GM12878 (cell line): ENCODE data around the gene TARM1.
"Not testable (repeated sequence)": the region's sequence is repeated elsewhere in the genome, so short reads cannot be mapped to it uniquely, and the experiment has no call there.

Experiments
- CREM ChIP-seq: IDR thresholded peaks from 2 replicates; pipeline ENCODE4 v1.6.1; 2014; ENCODE audit warnings: antibody characterized with exemption, low read depth
- EP300 ChIP-seq, 2 experiments: fragments of 150-350 bp in 1 of 2; IDR thresholded peaks; 2 replicates each; pipeline ENCODE4 v1.6.1; 2011 to 2012; ENCODE audit warnings: low read depth in 2 of 2, low read length in 2 of 2, borderline replicate concordance in 1 of 2, improper control_type of control experiment in 1 of 2, inconsistent platforms in 1 of 2; ENCODE audit not compliant: control insufficient read depth in 1 of 2
- ETV6 ChIP-seq, 2 experiments: fragments of 450-650 bp in 1 of 2; IDR thresholded peaks in 1 of 2; conservative IDR thresholded peaks in 1 of 2; 2 replicates each; pipeline ENCODE4 v1.6.1; 2014; ENCODE audit warnings: antibody characterized with exemption in 1 of 2, borderline replicate concordance in 1 of 2, low read depth in 1 of 2, mild to moderate bottlenecking in 1 of 2, moderate library complexity in 1 of 2
- EZH2 ChIP-seq: IDR thresholded peaks from 2 replicates; pipeline ENCODE4 v1.6.1; 2012; ENCODE audit warnings: low read depth, mild to moderate bottlenecking, control low read depth, inconsistent platforms, low read length, borderline replicate concordance; ENCODE audit not compliant: control insufficient read depth
- MYB ChIP-seq: fragments of 150-350 bp; IDR thresholded peaks from 2 replicates; pipeline ENCODE4 v1.6.1; 2014; ENCODE audit warnings: mild to moderate bottlenecking, low read depth, low read length, borderline replicate concordance
- POLR2AphosphoS2 ChIP-seq: IDR thresholded peaks from 2 replicates; pipeline ENCODE4 v1.6.1; 2011; ENCODE audit warnings: low read depth, mild to moderate bottlenecking, low read length, improper control_type of control experiment, moderate library complexity
- POLR2AphosphoS5 ChIP-seq: IDR thresholded peaks from 2 replicates; pipeline ENCODE4 v1.6.1; 2011; ENCODE audit warnings: mild to moderate bottlenecking, low read length, inconsistent platforms
- ZNF274 ChIP-seq: IDR thresholded peaks from one replicate; pipeline ENCODE4 v1.8.0; 2011; ENCODE audit not compliant: insufficient read length, insufficient read depth
- TF ChIP-seq, protein P1 (sequence below), 3 experiments: IDR thresholded peaks in 2 of 3; conservative IDR thresholded peaks in 1 of 3; 2 replicates each; pipeline ENCODE4 v1.5.1; 2011; ENCODE audit warnings: low read depth in 3 of 3, low read length in 3 of 3, mild to moderate bottlenecking in 3 of 3, control low read depth in 2 of 3, moderate library complexity in 2 of 3, inconsistent platforms in 1 of 3, mixed read lengths in 1 of 3; ENCODE audit not compliant: control insufficient read depth in 2 of 3, insufficient read depth in 1 of 3; ENCODE audit errors: extremely low read depth in 1 of 3
- TF ChIP-seq, protein P2 (sequence below): IDR thresholded peaks from 2 replicates; pipeline ENCODE4 v1.6.1; 2012; ENCODE audit warnings: low read length, inconsistent platforms

GRCh38 chr19:54099903-54100255, 18.7 kb upstream of the TARM1 start:
- TF ChIP-seq, protein P1, sequence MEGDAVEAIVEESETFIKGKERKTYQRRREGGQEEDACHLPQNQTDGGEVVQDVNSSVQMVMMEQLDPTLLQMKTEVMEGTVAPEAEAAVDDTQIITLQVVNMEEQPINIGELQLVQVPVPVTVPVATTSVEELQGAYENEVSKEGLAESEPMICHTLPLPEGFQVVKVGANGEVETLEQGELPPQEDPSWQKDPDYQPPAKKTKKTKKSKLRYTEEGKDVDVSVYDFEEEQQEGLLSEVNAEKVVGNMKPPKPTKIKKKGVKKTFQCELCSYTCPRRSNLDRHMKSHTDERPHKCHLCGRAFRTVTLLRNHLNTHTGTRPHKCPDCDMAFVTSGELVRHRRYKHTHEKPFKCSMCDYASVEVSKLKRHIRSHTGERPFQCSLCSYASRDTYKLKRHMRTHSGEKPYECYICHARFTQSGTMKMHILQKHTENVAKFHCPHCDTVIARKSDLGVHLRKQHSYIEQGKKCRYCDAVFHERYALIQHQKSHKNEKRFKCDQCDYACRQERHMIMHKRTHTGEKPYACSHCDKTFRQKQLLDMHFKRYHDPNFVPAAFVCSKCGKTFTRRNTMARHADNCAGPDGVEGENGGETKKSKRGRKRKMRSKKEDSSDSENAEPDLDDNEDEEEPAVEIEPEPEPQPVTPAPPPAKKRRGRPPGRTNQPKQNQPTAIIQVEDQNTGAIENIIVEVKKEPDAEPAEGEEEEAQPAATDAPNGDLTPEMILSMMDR (IDR thresholded peaks at IDR 0.05 in 2 of 3, conservative IDR thresholded peaks at IDR 0.05 in 1 of 3; ENCODE audit: control insufficient read depth in 2 of 3, extremely low read depth in 1 of 3, insufficient read depth in 1 of 3, low read depth in 3 of 3, low read length in 3 of 3) = not testable (repeated sequence)
- TF ChIP-seq CREM; ZNF274; MYB; POLR2AphosphoS2; EP300 (IDR thresholded peaks at IDR 0.05; ENCODE audit: borderline replicate concordance in 1 of 2, control insufficient read depth in 1 of 2, low read depth in 2 of 2, low read length in 2 of 2); POLR2AphosphoS5; EZH2; ETV6 (conservative IDR thresholded peaks at IDR 0.05 in 1 of 2, IDR thresholded peaks at IDR 0.05 in 1 of 2; ENCODE audit: borderline replicate concordance in 1 of 2, low read depth in 1 of 2): not testable (repeated sequence)
- TF ChIP-seq, protein P2, sequence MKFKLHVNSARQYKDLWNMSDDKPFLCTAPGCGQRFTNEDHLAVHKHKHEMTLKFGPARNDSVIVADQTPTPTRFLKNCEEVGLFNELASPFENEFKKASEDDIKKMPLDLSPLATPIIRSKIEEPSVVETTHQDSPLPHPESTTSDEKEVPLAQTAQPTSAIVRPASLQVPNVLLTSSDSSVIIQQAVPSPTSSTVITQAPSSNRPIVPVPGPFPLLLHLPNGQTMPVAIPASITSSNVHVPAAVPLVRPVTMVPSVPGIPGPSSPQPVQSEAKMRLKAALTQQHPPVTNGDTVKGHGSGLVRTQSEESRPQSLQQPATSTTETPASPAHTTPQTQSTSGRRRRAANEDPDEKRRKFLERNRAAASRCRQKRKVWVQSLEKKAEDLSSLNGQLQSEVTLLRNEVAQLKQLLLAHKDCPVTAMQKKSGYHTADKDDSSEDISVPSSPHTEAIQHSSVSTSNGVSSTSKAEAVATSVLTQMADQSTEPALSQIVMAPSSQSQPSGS = not testable (repeated sequence)
